Neuron (in vitro differentiated cells): ENCODE measurements around the gene KRT23.

Experiments
- H2AFZ ChIP-seq: one replicate; pipeline ENCODE4 v1.6.1; 2013; ENCODE audit warnings: low read depth, mild to moderate bottlenecking, inconsistent platforms, low read length, moderate library complexity
- H3K27me3 ChIP-seq: one replicate; pipeline ENCODE4 v1.6.1; 2013; ENCODE audit warnings: low read length; ENCODE audit not compliant: insufficient read depth
- H3K36me3 ChIP-seq: one replicate; pipeline ENCODE4 v1.6.1; 2013; ENCODE audit warnings: low read length; ENCODE audit not compliant: insufficient read depth
- H3K4me1 ChIP-seq: one replicate; pipeline ENCODE4 v1.6.1; 2013; ENCODE audit warnings: low read length; ENCODE audit not compliant: insufficient read depth
- H3K4me3 ChIP-seq: 2 replicates; pipeline ENCODE4 v1.5.1; 2013; ENCODE audit warnings: mild to moderate bottlenecking, low read length, moderate library complexity
- H3K9me3 ChIP-seq: one replicate; pipeline ENCODE4 v1.6.1; 2013; ENCODE audit warnings: low read length

KRT23 gene

DNA sequence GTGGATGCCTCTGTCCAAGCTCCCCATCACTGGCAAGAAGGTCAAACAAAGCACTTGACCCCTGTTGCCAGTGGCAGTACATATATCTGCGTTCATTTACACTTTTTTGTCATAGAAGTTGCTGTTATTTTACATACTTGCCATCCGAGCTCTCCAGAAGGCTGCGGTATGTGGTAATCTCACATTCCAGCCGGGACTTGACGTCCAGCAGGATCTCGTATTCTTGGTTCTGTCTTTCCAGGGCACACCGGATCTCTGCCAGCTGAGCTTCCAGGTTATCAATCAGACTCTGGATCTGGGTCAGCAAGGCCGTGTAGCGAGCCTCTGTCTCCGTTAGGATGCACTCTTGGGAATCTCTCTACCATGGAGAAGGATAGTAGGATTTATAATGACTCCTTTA, 22.7 kb upstream of the KRT23 start:
- Histone ChIP-seq H3K4me3 (no peak overlapping the region), H3K36me3 (no peaks in the 10 kb centered on the region), H3K4me1 (no peaks in the 10 kb centered on the region), H3K9me3 (no peaks in the 10 kb centered on the region), H3K27me3 (peaks cover 5% of the 10 kb centered on the region), H2AFZ (no peak overlapping the region)

- Histone ChIP-seq H3K4me1 (no peaks in the 10 kb centered on the region), H3K27me3 (peaks cover 5% of the 10 kb centered on the region), H3K36me3 (no peaks in the 10 kb centered on the region), H2AFZ (no peak overlapping the region), H3K9me3 (no peaks in the 10 kb centered on the region), H3K4me3 (no peak overlapping the region)
Observed at GRCh38 chr17:40958086-40958953, 20.9 kb upstream of the KRT23 start.

DNA sequence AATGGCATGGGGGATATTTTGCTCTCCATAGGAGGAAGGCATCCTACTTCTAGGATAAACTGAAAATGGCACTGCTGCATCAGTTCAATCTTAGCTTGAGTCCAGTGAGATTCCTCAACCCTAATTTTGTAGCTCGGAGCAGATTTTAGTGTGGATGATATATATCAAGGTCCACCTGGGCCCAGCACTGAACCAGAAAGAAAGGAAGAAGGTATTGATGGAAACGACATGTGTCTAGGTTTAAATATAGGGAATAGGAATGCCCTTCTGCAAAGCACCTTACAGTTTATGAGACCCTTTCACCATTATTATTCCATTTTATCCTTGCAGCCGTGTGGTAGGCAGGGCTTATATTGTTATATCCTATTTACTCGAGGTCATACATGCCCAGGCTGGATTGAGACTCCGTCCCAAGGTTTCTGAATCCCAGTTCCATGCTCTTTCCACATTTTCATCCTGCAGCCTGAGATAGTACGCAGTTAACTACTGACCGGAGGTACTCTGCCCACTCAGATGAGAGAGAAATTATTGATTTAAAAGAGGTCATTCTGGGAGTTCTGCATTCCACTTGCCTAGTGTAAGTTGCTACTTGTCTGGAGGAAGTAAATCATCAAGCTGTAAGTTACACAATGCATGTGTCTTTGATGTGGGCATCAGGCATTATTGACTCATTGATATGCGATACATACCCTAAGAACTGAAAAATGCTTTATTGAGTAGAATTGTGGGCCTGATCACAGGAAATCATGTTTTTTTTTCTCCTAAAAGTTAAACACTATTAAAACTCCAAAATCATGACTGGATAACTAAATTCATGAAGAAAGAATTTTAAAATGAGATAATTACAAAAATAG, 19.2 kb upstream of the KRT23 start:
- Histone ChIP-seq H3K9me3 (no peaks in the 10 kb centered on the region), H3K27me3 (peaks cover 5% of the 10 kb centered on the region), H2AFZ (no peak overlapping the region), H3K4me1 (no peaks in the 10 kb centered on the region), H3K36me3 (no peaks in the 10 kb centered on the region), H3K4me3 (no peak overlapping the region)

DNA sequence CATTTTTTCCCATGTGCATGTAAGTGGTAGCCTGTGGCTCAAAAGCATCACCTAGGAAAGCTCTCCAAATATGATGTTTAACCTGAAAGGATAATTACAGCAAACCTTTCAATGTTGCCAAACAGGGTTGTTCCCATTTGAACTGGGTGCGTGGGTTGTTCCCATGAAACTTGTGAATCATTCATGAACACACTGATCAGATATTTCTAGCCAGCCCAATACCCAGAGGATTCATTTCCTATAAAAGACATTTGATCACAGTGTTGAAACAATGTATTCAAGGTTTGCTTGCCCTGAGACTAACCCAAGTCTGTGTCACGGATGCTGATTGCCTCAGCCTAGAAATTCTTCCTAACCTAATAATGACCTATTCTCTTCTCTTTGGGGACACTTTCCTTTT, 16.4 kb upstream of the KRT23 start:
- Histone ChIP-seq H3K4me1 (no peaks in the 10 kb centered on the region), H3K27me3 (peaks cover 6% of the 10 kb centered on the region), H2AFZ (no peak overlapping the region), H3K9me3 (no peaks in the 10 kb centered on the region), H3K36me3 (no peaks in the 10 kb centered on the region), H3K4me3 (no peak overlapping the region)

- Histone ChIP-seq H3K36me3 (no peaks in the 10 kb centered on the region), H3K4me1 (no peaks in the 10 kb centered on the region), H3K27me3 (peaks cover 6% of the 10 kb centered on the region), H3K4me3 (no peak overlapping the region), H2AFZ (no peak overlapping the region), H3K9me3 (no peaks in the 10 kb centered on the region)
Observed at GRCh38 chr17:40952661-40953060, 15.2 kb upstream of the KRT23 start.

DNA sequence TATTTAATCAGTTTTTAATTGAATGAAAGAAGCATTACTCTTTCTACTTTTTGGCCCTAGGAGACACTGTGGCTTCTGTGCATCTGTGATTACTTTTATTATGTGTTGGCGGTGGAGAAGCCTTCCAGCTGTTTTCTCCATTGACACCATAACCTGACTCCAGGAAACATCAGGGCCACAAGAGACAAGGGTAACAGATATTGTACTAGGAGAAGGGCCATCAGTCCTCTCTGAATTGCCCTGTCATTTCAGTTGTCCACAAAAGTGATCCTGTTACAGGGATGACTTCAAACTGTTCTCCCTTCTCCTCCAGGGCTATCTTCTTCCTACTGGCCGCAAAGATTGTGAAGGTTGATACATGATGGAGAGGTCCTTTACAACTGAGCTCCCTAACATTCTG, 14.7 kb upstream of the KRT23 start:
- H3K27me3 ChIP-seq = peaks cover 6% of the 10 kb centered on the region
- H2AFZ ChIP-seq = no peak overlapping the region

GRCh38 chr17:40951011-40951622, 13.7 kb upstream of the KRT23 start:
- H3K4me3 ChIP-seq = no peak overlapping the region
- peaks cover 4% of the 10 kb centered on the region for H3K27me3 ChIP-seq
- no peak overlapping the region for H2AFZ ChIP-seq
- H3K36me3 ChIP-seq = no peaks in the 10 kb centered on the region
- no peaks in the 10 kb centered on the region for H3K4me1 ChIP-seq
- H3K9me3 ChIP-seq = no peaks in the 10 kb centered on the region

More for the DNA sequence above, 14.7 kb upstream of the KRT23 start:
- Histone ChIP-seq H3K36me3 (no peaks in the 10 kb centered on the region), H3K4me1 (no peaks in the 10 kb centered on the region), H3K9me3 (no peaks in the 10 kb centered on the region), H3K4me3 (no peak overlapping the region)

- no peak overlapping the region for H2AFZ ChIP-seq
- H3K27me3 ChIP-seq = peaks cover 4% of the 10 kb centered on the region
- H3K9me3 ChIP-seq = no peaks in the 10 kb centered on the region
- H3K36me3 ChIP-seq = no peaks in the 10 kb centered on the region
- no peaks in the 10 kb centered on the region for H3K4me1 ChIP-seq
- no peak overlapping the region for H3K4me3 ChIP-seq
Observed at GRCh38 chr17:40950176-40950575, 12.7 kb upstream of the KRT23 start.

DNA sequence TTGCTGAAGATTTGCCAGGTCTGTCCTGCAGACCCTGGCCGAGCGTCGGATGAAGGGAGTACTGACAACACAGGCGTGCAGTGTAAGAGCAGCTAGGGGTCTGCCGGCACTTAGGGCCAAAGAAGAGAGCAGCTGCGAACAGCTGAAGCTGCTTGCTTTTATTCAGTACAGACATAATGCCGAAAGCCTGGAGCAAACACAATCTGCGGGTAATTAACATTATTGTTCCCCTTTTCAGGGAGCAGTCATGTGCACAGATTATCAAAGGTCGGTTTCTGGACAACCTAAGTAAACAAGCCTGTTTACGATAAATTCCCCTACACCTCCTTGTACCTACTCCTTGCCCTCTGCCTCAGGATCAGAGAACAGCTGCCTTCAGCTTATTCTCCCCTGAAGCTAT, 12.0 kb upstream of the KRT23 start:
- H3K27me3 ChIP-seq = peaks cover 4% of the 10 kb centered on the region
- no peaks in the 10 kb centered on the region for H3K9me3 ChIP-seq
- no peak overlapping the region for H3K4me3 ChIP-seq
- no peaks in the 10 kb centered on the region for H3K36me3 ChIP-seq
- H3K4me1 ChIP-seq = no peaks in the 10 kb centered on the region
- no peak overlapping the region for H2AFZ ChIP-seq

DNA sequence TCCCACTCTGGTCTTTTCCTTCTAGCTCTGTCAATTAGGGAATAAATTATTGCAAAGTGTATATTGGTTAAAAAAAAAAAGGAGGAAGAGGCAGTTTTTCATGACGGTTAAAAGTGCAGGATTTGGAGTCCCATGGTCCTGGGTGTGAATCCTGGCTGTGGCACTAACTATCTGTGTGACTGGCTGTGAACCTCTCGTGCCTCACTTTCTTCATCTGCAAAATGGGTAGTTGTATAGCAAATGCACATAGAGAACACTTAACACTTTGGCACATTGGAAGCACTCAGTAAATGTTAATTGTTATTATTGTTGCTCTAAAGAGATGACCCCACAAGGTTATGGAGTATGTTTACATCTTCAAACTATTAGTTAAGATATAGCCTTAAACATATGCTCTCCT, 10.5 kb upstream of the KRT23 start:
- H2AFZ ChIP-seq = no peak overlapping the region
- H3K4me1 ChIP-seq = no peaks in the 10 kb centered on the region
- H3K4me3 ChIP-seq = no peak overlapping the region
- H3K9me3 ChIP-seq = no peaks in the 10 kb centered on the region
- no peaks in the 10 kb centered on the region for H3K36me3 ChIP-seq
- peaks cover 4% of the 10 kb centered on the region for H3K27me3 ChIP-seq

GRCh38 chr17:40945414-40945813, 8.0 kb upstream of the KRT23 start:
- no peaks in the 10 kb centered on the region for H3K36me3 ChIP-seq
- no peaks in the 10 kb centered on the region for H3K9me3 ChIP-seq
- H3K4me1 ChIP-seq = no peaks in the 10 kb centered on the region
- peaks cover 4% of the 10 kb centered on the region for H3K27me3 ChIP-seq
- H2AFZ ChIP-seq = no peak overlapping the region
- H3K4me3 ChIP-seq = no peak overlapping the region

DNA sequence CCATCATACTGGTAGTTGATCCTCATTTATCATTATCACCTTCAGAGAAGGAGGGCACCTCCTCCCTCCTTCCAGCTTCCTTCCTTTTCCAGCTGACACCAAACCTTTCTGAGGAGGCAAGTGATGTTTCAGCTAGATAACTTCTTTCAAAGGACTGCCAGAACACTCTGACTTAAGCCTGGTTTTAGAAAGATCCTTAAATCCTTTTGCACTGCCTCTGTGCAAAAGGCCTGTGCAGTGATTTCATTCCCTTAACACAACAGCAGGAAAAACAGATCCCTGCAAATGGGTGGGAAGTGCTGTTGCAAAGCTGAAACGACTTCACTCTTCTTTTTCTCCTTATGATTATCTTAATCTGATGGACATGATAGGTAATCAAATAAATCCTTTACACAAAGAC, 7.1 kb upstream of the KRT23 start:
- Histone ChIP-seq H3K9me3 (no peaks in the 10 kb centered on the region), H3K4me1 (no peaks in the 10 kb centered on the region), H3K36me3 (no peaks in the 10 kb centered on the region), H3K27me3 (peaks cover 2% of the 10 kb centered on the region), H3K4me3 (no peak overlapping the region), H2AFZ (no peak overlapping the region)

- H2AFZ ChIP-seq = no peak overlapping the region
- no peaks in the 10 kb centered on the region for H3K36me3 ChIP-seq
- H3K9me3 ChIP-seq = no peaks in the 10 kb centered on the region
- H3K4me3 ChIP-seq = no peak overlapping the region
- H3K27me3 ChIP-seq = peaks cover 2% of the 10 kb centered on the region
- no peaks in the 10 kb centered on the region for H3K4me1 ChIP-seq
Observed at GRCh38 chr17:40942553-40942952, 5.1 kb upstream of the KRT23 start.
